HG02678 (cell line): ENCODE data around the gene CHD6.

Experiments
- ATAC-seq: cut with Tn5 transposase; IDR thresholded peaks from one replicate; pipeline ENCODE4 v1.9.1; 2021; ENCODE audit warnings: mild to moderate bottlenecking, moderate library complexity; ENCODE audit not compliant: unreplicated experiment

Gene CHD6

DNA sequence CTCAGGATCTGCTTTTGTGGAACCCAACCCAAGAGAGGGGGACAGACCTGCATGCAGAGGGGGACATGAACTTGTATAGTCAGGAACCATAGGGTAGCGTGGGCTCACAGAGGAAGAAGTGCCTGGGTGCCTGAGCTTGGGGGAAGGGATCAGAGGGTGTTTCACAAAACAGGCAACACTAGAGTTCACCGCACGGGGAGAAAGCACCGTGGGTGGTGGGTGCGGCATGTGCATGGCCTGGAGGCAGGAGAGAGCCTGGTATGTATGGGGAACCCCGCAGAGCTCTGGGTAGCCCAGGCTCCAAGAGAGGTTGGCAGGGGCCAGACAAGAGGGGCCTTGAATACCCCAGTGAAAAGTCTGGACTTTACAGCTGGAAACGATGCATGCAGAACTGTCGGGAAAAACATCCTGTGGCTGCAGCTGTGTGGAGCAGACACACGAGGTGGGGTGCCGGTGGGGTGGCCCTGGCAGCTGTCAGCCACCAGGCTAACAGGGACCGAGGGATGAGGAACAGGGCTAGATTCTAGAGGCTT lies 244.9 kb downstream of the CHD6 start:
- no peak for ATAC-seq

DNA sequence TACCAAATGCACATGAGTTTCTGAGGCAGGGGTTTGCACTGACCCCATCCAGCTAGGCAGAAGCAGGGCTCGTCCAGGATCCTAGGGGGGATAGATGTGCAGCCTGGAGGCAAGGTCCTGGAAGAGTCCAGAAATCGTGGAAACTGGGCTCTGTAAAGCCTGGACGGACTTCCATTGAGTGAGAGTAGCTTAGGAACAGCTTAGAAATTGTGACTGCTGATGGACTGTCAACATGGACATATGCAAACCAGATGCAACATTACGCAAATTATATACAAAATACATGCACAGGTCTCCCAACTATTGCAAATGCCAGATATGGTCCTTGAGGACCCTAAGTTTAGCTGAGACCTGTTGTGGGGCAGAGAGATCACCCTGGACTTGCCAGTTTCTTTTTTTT lies 246.8 kb downstream of the CHD6 start:
- ATAC-seq = no peak

DNA sequence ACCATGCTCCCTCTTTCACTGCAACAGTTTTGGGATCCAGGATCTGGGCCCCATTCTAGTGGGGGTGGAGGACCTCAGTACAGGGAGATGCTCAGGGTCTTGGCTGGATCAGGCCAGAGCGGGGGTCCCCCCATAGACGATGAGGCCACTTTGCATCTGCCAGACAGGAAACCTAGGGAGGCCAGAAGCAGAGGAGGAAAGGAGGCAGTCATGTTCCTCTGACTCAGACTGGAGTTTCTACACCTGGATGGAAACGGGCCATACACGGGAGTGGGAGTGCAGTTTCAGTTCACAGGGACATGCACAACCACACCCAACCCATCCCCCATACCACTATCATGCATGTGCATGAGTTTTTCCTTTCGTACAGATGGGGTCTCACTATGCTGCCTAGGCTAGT lies 248.0 kb downstream of the CHD6 start:
- no peak for ATAC-seq

DNA sequence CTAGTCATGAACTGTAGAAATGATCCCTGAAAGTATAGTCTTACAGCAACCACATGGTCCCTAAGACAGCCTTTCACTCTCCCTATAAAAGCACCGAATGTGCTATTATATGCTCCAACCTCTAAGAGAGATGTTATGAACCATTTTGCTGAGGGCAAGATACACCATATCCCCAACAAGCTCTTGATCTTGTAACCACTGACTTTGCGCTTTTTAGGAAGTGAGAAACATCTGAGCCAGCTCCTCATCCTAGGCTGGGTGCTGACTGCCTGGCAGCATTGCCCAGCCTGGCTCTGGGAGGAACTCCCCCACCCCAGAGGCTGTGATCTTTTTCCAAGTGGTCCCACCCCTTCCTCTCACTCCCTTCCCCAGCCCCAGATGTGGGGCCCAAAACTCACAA lies 248.5 kb downstream of the CHD6 start:
- ATAC-seq = no peak

DNA sequence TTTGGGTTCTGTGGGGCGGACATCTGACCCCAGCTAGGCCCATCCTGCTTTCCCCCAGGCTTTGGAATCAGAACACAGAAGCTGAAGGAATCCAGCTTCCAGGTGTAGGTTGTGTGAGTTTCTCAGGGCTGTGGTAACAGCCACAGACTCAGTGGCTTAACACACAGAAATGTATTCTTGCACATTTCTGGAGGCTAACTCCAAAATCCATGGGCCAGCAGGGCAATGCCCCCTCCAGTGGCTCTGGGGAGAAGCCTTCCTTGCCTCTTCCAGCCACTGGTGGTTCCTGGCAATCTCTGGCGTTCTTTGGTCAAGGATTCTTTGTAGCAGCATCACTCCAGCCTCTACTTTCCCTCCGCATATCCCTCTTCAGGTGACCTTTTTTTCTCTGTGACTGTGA lies 250.2 kb downstream of the CHD6 start:
- no peak for ATAC-seq

DNA sequence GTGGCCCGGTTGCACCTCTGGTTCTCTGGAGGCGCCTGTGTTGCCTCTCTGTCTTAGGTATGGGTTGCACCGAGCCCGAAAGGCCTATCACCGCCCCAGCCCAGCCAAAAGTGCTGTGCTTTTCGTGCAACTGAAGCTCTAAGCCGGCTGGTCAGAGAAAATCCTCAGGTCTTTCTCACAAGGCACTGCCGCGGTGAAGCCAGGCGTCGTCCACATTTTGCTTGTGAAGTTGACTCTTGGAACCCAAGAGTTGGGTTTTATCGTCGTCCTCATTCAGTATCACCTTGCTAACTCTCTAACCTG lies 250.8 kb downstream of the CHD6 start:
- ATAC-seq = no peak

DNA sequence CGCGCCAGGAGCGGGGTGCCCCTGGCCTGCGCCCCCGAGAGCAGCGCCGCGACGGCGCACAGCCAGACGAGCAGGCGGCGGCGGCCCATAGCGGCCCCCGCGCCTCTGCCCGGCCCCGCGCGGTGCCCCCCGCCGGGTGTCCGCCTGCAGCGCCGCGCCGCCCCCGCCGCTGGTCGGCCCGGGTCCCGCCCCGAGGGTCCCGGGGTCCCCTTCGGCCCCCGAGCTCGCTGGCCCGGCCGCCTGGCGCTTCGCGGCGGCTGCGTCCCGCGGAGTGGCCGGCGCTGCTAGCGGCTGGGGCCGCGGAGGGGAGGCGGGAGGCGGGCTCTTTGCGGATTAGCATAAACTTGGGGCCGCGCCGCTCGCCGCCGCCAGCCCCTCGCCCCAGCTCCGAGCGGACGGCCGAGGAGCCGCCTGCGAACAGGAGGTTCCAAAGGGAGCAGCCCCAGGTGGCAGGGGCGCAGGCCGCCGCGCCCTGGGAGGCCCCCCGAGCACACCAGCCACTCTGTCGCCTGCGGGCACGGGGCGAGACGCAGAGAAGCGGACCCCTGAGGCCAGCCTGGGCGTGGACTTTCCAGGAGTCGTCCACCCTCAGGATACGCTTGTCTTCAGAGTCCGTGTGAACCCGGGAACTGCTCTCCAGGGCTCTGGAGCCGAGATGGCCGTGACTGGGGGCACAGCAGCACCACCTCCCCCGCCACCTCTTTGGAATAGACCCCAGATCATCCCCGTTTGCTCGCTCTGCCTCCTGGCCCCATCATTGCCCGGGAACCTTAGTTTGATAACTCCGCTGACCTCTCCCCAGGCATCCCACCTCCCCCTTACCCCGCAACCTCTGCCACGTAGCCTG lies 251.4 kb downstream of the CHD6 start, which contains the start of gene EMILIN3:
TSS of gene EMILIN3 (minus strand) at position 273 of the 847 bp plus-strand sequence. CDS start at position 89, 184 bp downstream.
- ATAC-seq = no peak

DNA sequence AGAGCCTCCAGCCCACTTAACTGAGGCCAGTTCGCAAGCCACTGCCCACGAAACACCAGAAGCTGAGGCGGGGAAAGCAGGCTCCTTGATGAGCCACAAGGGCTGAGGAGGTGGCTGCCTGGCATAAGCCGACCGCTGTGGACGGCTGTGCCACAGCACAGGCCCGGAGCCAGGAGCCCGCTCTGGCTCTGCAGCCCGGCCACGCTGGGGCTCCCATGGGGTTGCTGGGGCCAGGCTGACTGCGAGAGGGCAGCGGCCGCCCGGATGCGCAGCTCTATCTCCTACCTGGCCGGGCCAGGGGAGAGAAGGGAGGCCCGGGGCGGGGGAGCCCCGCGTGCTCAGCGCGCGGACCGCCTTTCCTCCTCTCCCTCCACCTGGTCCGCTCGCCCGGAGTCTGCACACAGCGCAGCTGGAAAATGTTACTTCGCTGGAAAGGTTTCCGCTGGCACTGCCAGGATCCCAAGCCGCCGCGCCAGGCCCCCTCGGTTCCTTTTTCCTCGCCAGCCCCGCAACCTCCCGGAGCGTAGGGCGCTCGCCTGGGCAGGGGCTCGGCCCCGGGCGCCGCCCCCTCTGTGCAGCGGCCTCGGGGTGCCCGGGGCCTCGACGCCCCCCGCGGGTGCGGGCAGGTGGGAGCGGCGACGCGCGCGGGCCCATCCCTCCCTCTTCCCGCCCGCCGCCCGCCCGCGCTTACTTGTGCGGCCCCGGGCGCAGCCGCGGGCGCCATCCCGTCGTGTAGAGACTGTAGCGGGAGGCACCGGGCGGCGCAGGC lies 252.2 kb downstream of the CHD6 start:
- ATAC-seq = no peak

DNA sequence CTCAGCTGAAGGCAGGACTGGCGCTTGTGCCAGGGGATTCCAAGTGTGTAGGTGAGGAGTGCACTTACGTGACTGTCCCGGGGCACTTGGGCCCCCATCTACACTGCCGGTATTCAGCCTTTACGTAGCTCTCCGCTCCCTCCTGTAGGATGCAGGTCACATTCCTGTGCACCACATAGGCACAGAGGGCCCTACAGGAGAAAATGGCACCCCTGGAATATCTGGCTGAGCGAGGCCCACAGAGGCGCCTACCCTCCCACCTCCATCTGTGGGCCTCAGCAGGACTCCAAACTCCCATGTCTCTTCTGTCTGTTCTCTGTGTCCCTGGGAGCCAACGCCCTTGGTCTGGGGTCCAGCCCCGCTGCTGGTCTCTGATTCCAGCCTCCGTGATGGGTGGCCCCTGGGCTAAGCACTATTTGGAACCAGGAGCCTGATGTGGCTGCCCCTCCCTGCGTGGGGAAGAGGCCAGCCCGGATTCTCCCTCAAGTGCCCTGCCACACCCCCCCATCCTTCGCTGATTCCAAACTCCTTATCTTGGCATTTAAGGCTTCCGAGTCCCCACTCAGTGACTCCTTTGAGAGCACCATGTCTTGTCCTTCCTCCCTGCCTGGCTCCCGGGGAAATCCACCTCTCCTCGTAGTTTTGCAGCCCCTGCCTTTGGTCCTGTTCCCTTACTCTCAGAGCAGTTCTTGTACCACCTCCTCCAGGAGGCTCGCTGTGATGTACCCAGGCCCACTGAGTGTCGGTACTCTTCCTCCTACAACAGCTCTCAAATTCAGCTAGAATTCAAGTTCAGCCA lies 253.0 kb downstream of the CHD6 start:
- no peak for ATAC-seq

DNA sequence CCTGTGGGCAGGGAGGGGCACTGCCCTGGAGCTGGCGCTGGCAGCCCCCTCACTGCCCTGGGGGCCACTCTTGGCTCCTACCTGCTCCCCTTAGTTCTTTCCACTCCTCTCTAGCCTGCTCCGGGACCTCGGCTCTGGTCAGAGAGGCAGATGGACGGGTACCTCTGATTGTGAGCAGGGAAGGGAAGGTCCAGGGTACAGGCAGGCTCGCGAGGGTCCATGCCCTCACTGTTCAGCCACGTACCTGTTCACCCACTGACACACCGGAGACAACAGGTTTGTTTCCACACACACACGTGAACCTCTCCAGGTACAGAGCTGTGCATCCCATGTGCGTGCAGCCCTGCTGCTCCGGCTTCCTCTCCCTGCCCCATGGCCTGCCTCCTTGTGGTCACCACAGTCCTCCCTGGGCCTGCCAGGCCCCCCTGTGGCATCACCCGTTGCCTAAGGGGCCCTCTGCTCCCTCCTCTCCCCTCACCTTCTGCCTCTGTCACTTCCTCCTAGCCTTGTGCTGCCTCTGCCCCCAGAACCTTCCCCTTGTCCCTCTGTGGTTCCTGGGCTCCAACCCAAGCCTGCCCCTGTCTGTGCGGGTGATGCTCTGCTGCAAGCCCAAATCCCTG lies 253.8 kb downstream of the CHD6 start:
- no peak for ATAC-seq

DNA sequence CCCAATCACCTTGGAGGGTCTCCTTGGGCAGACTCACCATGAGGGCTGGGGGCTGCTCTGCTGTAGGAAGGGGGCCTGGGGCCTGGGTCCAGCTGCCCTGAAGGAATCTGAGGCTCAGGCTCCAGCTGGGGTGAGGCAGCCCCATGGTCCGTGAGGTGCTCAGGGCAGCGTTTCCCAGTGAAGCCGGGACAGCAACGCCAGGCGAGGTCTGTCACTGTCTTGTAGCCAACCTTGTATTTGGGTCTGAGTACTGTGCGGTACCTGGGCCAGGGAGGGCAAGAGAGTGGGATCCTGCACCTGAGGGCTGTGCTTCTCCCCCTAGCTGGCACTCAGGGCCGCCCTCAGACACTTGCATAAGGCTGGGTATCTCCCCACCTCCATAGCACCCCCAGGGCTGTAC lies 254.6 kb downstream of the CHD6 start:
- ATAC-seq = no peak

DNA sequence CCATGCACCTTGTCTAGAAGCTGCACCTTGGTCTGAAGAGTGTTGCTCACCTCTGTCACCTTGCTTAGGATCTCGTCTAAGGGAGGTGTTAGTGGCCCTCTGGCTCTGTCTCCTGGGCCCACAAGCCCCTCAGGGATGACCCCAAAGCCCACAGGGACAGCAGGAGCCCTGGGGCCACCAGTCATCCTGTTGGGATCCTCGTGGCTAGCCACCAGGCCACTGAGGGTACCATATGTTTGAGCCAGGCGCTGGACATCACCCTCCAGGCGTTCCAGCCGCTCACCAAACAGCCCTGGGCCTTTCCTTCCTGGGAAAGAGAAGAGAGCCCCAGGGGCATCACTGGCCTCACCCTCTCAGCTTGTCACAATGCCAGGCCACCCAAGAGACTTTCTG lies 255.4 kb downstream of the CHD6 start:
- no peak for ATAC-seq

DNA sequence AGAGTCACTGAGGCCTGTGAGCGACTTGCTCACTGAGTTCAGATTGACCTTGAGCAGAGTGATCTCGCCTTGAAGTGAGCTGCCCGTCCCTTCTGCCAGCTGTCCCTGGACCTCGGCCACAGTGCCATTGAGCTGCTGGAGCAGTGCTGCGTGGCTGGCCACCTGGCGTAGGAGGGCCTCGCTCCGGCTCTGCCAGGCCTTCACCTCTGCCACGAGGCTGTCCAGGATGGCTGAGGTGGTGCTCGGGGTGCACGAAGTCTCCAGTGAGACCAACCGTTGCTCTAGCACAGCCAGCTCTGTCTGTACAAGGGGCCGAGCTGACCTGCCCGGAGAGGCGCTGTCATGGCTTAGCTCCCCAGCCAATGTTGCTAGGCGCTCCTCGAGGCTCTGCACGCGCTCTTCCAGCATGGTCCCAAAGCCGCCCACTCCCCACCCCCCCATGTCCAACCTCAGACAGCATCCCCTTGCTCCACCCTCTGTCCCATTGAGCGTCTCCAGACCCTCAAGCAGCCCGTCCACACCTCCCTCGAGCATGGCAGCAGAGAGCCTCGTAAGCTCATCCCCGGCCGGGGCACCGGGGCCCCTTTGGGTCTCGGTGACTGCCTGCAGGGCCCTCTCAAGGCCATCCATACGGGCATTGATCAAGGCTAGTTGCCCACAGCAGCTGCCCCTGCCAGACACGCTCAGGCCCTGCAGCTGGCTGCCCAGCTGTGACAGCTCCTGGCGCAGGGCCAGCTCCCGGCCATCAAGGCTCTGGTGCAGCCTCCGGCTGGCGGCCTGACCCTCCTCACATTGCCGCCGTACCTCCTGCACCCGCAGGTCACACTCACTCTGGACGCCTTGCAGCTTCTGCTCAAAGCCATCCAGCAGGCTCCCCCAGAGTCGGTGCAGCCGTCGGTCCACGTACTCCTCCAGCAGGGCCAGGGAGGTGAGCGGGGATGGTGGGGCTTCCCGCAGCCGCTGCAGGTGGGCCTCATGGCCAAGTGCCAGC lies 256.1 kb downstream of the CHD6 start:
- ATAC-seq = no peak

DNA sequence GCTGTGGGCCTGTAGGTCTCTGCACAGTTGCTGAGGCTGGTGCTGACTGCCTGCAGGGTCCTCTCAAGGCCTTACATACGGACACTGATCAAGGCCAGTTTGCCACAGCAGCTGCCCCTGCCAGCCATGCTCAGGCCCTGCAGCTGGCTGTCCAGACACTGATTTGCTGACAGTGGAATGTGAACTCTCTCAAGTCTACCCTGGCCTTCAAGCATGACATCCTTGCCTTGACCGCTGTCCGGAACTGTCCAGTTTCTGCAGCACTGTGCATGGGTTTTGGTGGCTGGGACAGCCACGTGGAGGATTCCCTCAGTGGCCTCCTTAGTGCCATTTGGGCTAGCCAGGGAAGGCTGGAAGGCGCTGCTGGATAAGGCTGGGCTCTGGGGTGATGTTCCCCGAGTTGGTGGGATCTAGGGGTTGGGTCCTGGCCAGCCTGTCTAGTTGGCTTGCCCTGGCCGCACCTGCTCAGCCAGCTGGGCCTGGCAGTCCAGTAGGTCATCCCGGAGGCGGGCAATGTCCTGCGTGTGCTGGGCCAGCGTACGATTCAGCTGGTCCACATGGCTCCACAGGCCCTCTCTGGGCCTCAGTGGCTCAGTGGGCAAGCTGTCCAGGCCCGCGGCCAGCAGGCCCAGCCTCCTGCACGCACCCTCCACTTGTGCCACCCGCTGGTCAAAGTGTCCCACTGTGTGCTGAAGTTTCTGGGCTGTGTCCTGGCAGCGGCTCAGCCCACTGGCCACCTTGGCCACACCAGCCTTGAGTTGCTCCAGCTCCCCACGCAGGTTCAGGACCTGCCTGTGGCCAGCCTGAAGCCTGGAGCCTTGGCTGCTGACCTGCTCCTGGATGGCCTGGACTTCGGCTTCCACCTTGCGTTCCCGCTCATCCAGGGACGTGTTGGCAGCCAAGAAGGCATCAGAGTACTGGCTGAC lies 257.1 kb downstream of the CHD6 start:
- no peak for ATAC-seq

DNA sequence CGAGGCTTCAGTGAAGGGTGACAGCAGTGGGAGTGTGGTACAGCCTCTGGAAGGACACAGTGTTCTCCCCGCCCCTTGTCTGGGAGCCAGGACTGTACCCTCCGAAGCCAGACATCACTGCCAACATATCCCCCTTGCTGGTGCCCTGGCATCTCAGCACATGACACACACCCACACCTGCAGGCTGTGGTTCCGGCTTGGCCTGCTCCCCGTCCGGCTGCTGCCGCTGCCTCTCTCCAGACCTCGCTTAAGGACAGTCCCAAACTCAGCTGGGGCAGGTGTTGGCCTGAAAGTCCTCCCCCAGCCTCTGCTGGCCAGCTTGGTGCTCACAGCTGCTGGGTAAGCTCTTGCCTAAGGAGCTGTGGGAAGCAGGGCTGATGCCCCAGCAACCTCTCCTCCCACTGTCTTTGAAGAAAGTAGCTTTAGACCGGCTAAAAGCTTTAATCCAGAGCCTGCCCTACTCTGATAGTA lies 258.6 kb downstream of the CHD6 start:
- ATAC-seq = no peak

DNA sequence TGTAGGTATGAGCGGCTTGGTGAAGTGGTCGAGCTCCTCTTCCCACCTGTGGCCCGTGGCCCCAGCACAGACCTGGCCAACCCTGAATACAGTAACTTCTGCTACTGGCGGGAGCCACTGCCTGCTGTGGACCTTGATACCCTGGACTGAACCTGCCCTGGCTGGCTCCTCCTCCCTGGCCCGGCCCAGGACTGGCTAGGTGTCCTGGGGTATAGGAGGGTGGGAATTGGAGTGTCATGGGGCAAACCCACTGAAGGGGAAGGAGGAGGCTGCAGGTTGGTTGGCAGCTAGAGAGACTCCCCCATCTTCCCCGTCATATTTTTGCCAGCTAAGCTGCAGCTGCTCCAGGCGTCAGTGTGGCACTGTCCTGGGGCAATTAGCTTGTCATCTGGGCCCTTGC lies 259.5 kb downstream of the CHD6 start:
- no peak for ATAC-seq

DNA sequence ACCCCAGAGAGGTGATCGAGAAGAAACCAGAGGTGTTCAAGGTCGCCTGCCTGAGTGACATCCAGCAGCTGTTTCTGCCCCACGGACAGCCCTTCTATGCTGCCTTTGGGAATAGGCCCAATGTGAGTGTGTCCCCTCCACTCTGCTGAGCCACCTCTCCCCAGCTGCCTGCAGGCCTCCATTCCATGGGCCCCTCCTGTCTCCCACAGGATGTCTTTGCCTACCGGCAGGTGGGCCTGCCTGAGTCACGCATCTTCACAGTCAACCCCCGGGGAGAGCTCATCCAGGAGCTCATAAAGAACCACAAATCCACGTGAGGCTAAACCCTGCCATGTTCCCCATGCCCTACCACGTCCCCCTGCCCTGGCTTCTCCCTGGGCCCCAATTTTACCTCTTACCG lies 259.9 kb downstream of the CHD6 start:
- ATAC-seq = no peak

DNA sequence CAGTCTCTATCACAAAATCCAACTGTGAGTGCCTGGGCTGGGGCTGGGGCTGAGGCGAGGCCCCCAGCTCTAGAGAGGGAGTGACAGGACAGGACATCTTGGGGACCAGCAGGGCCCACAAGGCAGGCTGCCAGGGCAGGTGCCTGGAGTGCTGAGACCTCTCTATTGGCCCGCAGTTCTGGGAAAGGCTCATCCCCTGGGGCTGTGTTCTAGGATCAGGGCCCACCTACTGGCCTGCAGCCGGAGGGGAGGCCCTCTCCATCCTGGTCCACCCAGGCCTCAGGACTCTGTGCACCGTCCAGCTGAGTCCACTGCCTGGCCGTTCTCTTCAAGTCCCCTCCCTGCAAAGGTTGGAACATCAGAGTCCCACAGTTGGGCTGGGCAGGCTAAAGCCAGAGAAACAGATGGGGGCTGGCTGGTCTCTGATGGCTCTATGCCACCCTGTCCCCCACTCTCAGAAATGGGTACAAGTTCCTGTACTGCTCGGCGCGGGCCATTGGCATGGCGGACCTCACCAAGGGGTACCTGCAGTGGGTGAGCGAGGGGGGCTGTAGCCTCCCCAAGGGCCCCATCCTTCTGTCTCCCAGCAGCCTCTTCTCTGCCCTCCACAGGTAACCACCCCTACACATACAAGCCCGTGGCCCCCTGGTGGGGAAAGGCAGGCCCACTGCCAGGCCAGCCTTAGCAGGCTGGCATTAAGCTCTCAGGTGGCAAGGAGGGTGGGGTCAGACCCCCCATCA lies 260.6 kb downstream of the CHD6 start:
- ATAC-seq = no peak
